Spleen (tissue), 11 donors: ENCODE data around the gene PM20D2. TPM values are rescaled to one million over a fixed set of nuclear protein-coding genes. Genes with fewer than 3 reads are reported as not detected.

Experiments
- DNase-seq: peaks from one replicate; pipeline ENCODE4 v3.0.0-alpha.2; 2020
- H3K27ac ChIP-seq, 8 donors: fragments of 200-600 bp; sonication (generic) in 7 of 8; 1 replicate in 4 of 8; 2 replicates in 4 of 8; pipeline versions ENCODE4 v1.5.0 to v1.8.0; 2016 to 2021; ENCODE audit warnings: inconsistent platforms in 4 of 8, mild to moderate bottlenecking in 4 of 8, moderate library complexity in 1 of 8
- H3K27me3 ChIP-seq, 7 donors: fragments of 200-600 bp; sonication (generic) in 6 of 7; replicated peaks in 1 of 7; 1 replicate in 4 of 7; 2 replicates in 3 of 7; pipeline versions ENCODE4 v1.5.0 to v1.8.0; 2016 to 2021; ENCODE audit warnings: inconsistent platforms in 3 of 7, mild to moderate bottlenecking in 1 of 7
- H3K36me3 ChIP-seq, 6 donors: fragments of 200-600 bp; sonication (generic) in 5 of 6; 1 replicate in 4 of 6; 2 replicates in 2 of 6; pipeline versions ENCODE4 v1.5.0 to v1.8.0; 2016 to 2021; ENCODE audit warnings: inconsistent platforms in 2 of 6
- H3K4me1 ChIP-seq, 6 donors: fragments of 200-600 bp; sonication (generic) in 5 of 6; 1 replicate in 3 of 6; 2 replicates in 3 of 6; pipeline versions ENCODE4 v1.5.0 to v1.8.0; 2016 to 2021; ENCODE audit warnings: inconsistent platforms in 3 of 6
- H3K4me3 ChIP-seq, 8 donors: fragments of 200-600 bp; sonication (generic) in 7 of 8; 1 replicate in 4 of 8; 2 replicates in 4 of 8; pipeline versions ENCODE4 v1.5.0 to v1.8.0; 2016 to 2021; ENCODE audit warnings: inconsistent platforms in 4 of 8, mild to moderate bottlenecking in 4 of 8, moderate library complexity in 2 of 8
- H3K9me3 ChIP-seq, 8 donors: fragments of 200-600 bp; sonication (generic) in 7 of 8; 1 replicate in 4 of 8; 2 replicates in 4 of 8; pipeline versions ENCODE4 v1.5.0 to v1.8.0; 2016 to 2021; ENCODE audit warnings: inconsistent platforms in 4 of 8
- POLR2A ChIP-seq, 3 donors: fragments of 450-650 bp; IDR thresholded peaks; one replicate each; pipeline ENCODE4 v1.5.1; 2017; ENCODE audit warnings: antibody characterized with exemption in 3 of 3, mild to moderate bottlenecking in 1 of 3
- POLR2AphosphoS5 ChIP-seq, 3 donors: sonication (generic); formaldehyde crosslinking; IDR thresholded peaks; one replicate each; pipeline ENCODE4 v1.5.1; 2017; ENCODE audit warnings: antibody characterized with exemption in 3 of 3
- WGBS, 5 donors: extraction: QIAGEN DNeasy Blood & Tissue Kit in 3 of 5; methylation state at CpG; one replicate each; pipeline versions ENCODE4 v1.1.5 to v1.1.7; 2013 to 2018; 5-methylcytosine and 5-hydroxymethylcytosine counted together
- intact Hi-C: fragments of 100-400 bp; cut with DNase I; formaldehyde crosslinking; loops from one replicate; pipeline ENCODE4 v1.15.0; 2023; ENCODE audit warnings: low total_unique reads
- polyA plus RNA-seq, 3 donors: library from polyadenylated mRNA; stranded (reverse); fragments of 200-250 nt; gene quantifications; one replicate each; pipeline ENCODE4 v1.2.1, GENCODE V29; 2013
- total RNA-seq, 7 donors: library from RNA; depleted of rRNA in 3 of 7; stranded (reverse); fragments of >200 nt in 3 of 7; fragmentation: NEBNext Ultra II Directional in 4 of 7; extraction: Animal tissue kit (Norgen Biotek cat#: 25700) in 4 of 7; gene quantifications; one replicate each; pipeline versions ENCODE4 v1.1.0 to v1.2.1, GENCODE V29; 2016 to 2021
- TF ChIP-seq, protein P1 (sequence below), 11 experiments: fragments of 200-600 bp in 7 of 11; fragments of 450-650 bp in 4 of 11; sonication (generic) in 4 of 11; IDR thresholded peaks in 8 of 11; conservative IDR thresholded peaks in 3 of 11; 1 replicate in 7 of 11; 2 replicates in 4 of 11; pipeline versions ENCODE4 v1.4.0 to v1.8.0; 2016 to 2021; ENCODE audit warnings: antibody characterized with exemption in 11 of 11, inconsistent platforms in 4 of 11, mild to moderate bottlenecking in 1 of 11
- donor health status: healthy with polysubstance abuse.
- donor health status: DM: no; HTN: no; CAD: no; lungs with moderate emphysema.
- donor health status: DM: no; HTN: no; CAD: no.
- donor health status: Bipolar disorder and iron deficiency.
- donor health status: healthy.
- donor health status: DM: no; HTN: no; CAD: no.
- donor health status: DM: yes; HTN: yes; CAD: no.

Gene PM20D2
- total and polyA plus RNA-seq, 10 donors: 5.6 to 14.6 (median 7.3) TPM

DNA sequence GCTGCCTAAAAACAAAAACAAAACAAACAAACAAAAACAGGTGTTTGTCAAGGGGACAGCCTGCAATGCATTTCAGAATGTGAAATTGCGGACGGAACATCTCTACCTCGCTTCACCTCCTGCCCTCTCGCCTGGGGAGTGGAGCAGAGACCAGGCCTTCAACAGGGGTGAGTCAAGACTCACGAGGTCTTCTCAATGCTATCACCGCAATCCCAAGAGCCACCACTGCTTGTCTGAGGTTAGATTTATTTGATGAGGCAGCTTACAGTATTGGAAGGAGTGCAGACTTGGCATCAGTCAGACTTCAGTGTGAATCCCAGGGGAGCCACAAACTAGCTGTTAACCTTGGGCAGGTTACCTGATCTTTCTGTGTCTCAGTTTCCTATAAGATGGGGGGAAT lies 63.6 kb downstream of the PM20D2 start:
- intact Hi-C loops: no loop called here

GRCh38 chr6:89212472-89212871 lies 66.6 kb downstream of the PM20D2 start:
- H3K9me3 ChIP-seq: no peaks in the 10 kb centered on the region
- 45 to 84% (median 69%) methylated on average over 5 of the region's 5 CpGs for WGBS, 5 donors
- intact Hi-C loops: no loop called here

More for the DNA sequence above, 63.6 kb downstream of the PM20D2 start:
- TF ChIP-seq, protein P1, sequence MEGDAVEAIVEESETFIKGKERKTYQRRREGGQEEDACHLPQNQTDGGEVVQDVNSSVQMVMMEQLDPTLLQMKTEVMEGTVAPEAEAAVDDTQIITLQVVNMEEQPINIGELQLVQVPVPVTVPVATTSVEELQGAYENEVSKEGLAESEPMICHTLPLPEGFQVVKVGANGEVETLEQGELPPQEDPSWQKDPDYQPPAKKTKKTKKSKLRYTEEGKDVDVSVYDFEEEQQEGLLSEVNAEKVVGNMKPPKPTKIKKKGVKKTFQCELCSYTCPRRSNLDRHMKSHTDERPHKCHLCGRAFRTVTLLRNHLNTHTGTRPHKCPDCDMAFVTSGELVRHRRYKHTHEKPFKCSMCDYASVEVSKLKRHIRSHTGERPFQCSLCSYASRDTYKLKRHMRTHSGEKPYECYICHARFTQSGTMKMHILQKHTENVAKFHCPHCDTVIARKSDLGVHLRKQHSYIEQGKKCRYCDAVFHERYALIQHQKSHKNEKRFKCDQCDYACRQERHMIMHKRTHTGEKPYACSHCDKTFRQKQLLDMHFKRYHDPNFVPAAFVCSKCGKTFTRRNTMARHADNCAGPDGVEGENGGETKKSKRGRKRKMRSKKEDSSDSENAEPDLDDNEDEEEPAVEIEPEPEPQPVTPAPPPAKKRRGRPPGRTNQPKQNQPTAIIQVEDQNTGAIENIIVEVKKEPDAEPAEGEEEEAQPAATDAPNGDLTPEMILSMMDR (IDR thresholded peaks at IDR 0.05 in 8 of 11, conservative IDR thresholded peaks at IDR 0.05 in 3 of 11): no peak
- TF ChIP-seq POLR2AphosphoS5 (IDR thresholded peaks at IDR 0.05) (no peak), POLR2A (IDR thresholded peaks at IDR 0.05) (no peak)
- Histone ChIP-seq H3K36me3 (no peaks in the 10 kb centered on the region), H3K9me3 (no peaks in the 10 kb centered on the region), H3K27ac (no peak overlapping the region), H3K27me3 (no peaks in the 10 kb centered on the region), H3K4me1 (no peaks in the 10 kb centered on the region), H3K4me3 (no peak overlapping the region)
- DNase-seq: no peak
- 86 to 95% (median 92%) methylated on average over 6 of the region's 6 CpGs for WGBS, 5 donors

GRCh38 chr6:89214197-89214596 lies 68.3 kb downstream of the PM20D2 start:
- Histone ChIP-seq H3K36me3 (no peaks in the 10 kb centered on the region), H3K4me3 (no peak overlapping the region), H3K27me3 (no peaks in the 10 kb centered on the region), H3K27ac (no peak overlapping the region), H3K9me3 (no peaks in the 10 kb centered on the region), H3K4me1 (peaks cover 0 to 10% (median 0%) of the 10 kb centered on the region in 6 donors)
- TF ChIP-seq, protein P1 (IDR thresholded peaks at IDR 0.05 in 8 of 11, conservative IDR thresholded peaks at IDR 0.05 in 3 of 11): no peak
- TF ChIP-seq POLR2AphosphoS5 (IDR thresholded peaks at IDR 0.05) (no peak), POLR2A (IDR thresholded peaks at IDR 0.05) (no peak)
- no peak for DNase-seq
- intact Hi-C loops: no loop called here

More at GRCh38 chr6:89212472-89212871, 66.6 kb downstream of the PM20D2 start:
- no peaks in the 10 kb centered on the region for H3K36me3 ChIP-seq
- H3K27me3 ChIP-seq: no peaks in the 10 kb centered on the region
- H3K4me3 ChIP-seq: no peak overlapping the region
- TF ChIP-seq POLR2AphosphoS5 (IDR thresholded peaks at IDR 0.05): no peak
- H3K4me1 ChIP-seq: peaks cover 0 to 5% (median 0%) of the 10 kb centered on the region in 6 donors
- DNase-seq: no peak
- H3K27ac ChIP-seq: no peak overlapping the region

Other genes starting within 250 kb of the PM20D2 start
- gene RNGTT, start 182.4 kb upstream of the PM20D2 start, total RNA-seq: 10 to 100 TPM; 16.5 to 27.1 (median 24.1) TPM
- 10 to 100 TPM in 2 of 3 donors, 1 to 10 TPM in 1; 9.4 to 16.1 (median 10.4) TPM for gene RNGTT, start 182.4 kb upstream of the PM20D2 start, polyA plus RNA-seq
- 100 to 1,000 TPM; 247 to 350 (median 316) TPM for gene PNRC1, start 65.3 kb upstream of the PM20D2 start, total RNA-seq
- gene PNRC1, start 65.3 kb upstream of the PM20D2 start, polyA plus RNA-seq: 10 to 100 TPM; 73.1 to 79.3 (median 79.1) TPM
- under 1 TPM in 3 of 7 donors, not detected in 4; 0.09 to 0.40 (median 0.12) TPM for gene SRSF12, start 28.0 kb upstream of the PM20D2 start, total RNA-seq
- gene SRSF12, start 28.0 kb upstream of the PM20D2 start, polyA plus RNA-seq: under 1 TPM; 0.10 to 0.33 (median 0.11) TPM
- not detected for gene GABRR1, start 71.3 kb downstream of the PM20D2 start, total RNA-seq
- not detected for gene GABRR1, start 71.3 kb downstream of the PM20D2 start, polyA plus RNA-seq
- 10 to 100 TPM in 1 of 7 donors, 1 to 10 TPM in 6; 1.7 to 13.0 (median 4.9) TPM for gene GABRR2, start 169.2 kb downstream of the PM20D2 start, total RNA-seq
- under 1 TPM; 0.32 to 0.48 (median 0.33) TPM for gene GABRR2, start 169.2 kb downstream of the PM20D2 start, polyA plus RNA-seq
- gene UBE2J1, start 206.7 kb downstream of the PM20D2 start, total RNA-seq: 100 to 1,000 TPM in 1 of 7 donors, 10 to 100 TPM in 6; 69.7 to 115 (median 72.9) TPM
- 10 to 100 TPM; 48.3 to 62.3 (median 49.2) TPM for gene UBE2J1, start 206.7 kb downstream of the PM20D2 start, polyA plus RNA-seq